Central memory CD8-positive, alpha-beta T cell (primary cell): ENCODE results near the gene HOXC11.

ENCODE experiments used
- ATAC-seq: fragments of 150-1000 bp; cut with Tn5 transposase; replicated peaks from 2 replicates; pipeline ENCODE4 v1.10.0; 2022; ENCODE audit warnings: mild to moderate bottlenecking, moderate FRiP score, moderate number of reproducible peaks; ENCODE audit not compliant: poor library complexity, severe bottlenecking; ENCODE audit errors: extremely low read depth
- DNase-seq, 2 donors: peaks; one replicate each; pipeline ENCODE4 v3.0.0; 2021; ENCODE audit warnings: low spot score in 2 of 2
- H3K27ac Mint-ChIP-seq: one replicate; pipeline ENCODE4 v1.8.0; 2022; ENCODE audit warnings: low read depth, mild to moderate bottlenecking, moderate library complexity, mixed read lengths
- H3K27me3 Mint-ChIP-seq: one replicate; pipeline ENCODE4 v1.8.0; 2022; ENCODE audit warnings: mixed read lengths
- H3K36me3 Mint-ChIP-seq: one replicate; pipeline ENCODE4 v1.8.0; 2022; ENCODE audit warnings: mild to moderate bottlenecking, moderate library complexity, mixed read lengths; ENCODE audit not compliant: insufficient read depth
- H3K4me1 Mint-ChIP-seq: one replicate; pipeline ENCODE4 v1.8.0; 2022; ENCODE audit warnings: mixed read lengths
- H3K4me3 Mint-ChIP-seq: one replicate; pipeline ENCODE4 v1.8.0; 2022; ENCODE audit warnings: mild to moderate bottlenecking, moderate library complexity, mixed read lengths
- H3K9me3 Mint-ChIP-seq: one replicate; pipeline ENCODE4 v1.8.0; 2022; ENCODE audit warnings: mixed read lengths

The HOXC11 gene

GRCh38 chr12:54005531-54005852 lies 32.6 kb downstream of the HOXC11 start:
- Mint-ChIP-seq H3K4me3 (no peak overlapping the region), H3K36me3 (peaks cover 25% of the 10 kb centered on the region), H3K27me3 (peaks cover 100% of the 10 kb centered on the region), H3K4me1 (peaks cover 32% of the 10 kb centered on the region), H3K27ac (no peak overlapping the region), H3K9me3 (no peaks in the 10 kb centered on the region)
- ATAC-seq (no peak), DNase-seq (no peak)

- H3K27ac Mint-ChIP-seq = peak overlapping the region; percentile 32
- peaks cover 100% of the 10 kb centered on the region for H3K27me3 Mint-ChIP-seq
- ATAC-seq (peak; percentile 70), DNase-seq (peak; percentile 76 to 92)
- no peaks in the 10 kb centered on the region for H3K9me3 Mint-ChIP-seq
- peaks cover 25% of the 10 kb centered on the region for H3K36me3 Mint-ChIP-seq
- peaks cover 35% of the 10 kb centered on the region for H3K4me1 Mint-ChIP-seq
- peak overlapping the region; percentile 77 for H3K4me3 Mint-ChIP-seq
Observed at GRCh38 chr12:54005853-54006558, 33.1 kb downstream of the HOXC11 start.

GRCh38 chr12:54006559-54007220 lies 33.8 kb downstream of the HOXC11 start:
- H3K27ac Mint-ChIP-seq = peak overlapping the region; percentile 32

GRCh38 chr12:54007538-54008259 lies 34.8 kb downstream of the HOXC11 start:
- peak overlapping the region; percentile 68 for H3K4me3 Mint-ChIP-seq
- no peak for DNase-seq
- H3K9me3 Mint-ChIP-seq = no peaks in the 10 kb centered on the region
- peaks cover 100% of the 10 kb centered on the region for H3K27me3 Mint-ChIP-seq
- no peak overlapping the region for H3K27ac Mint-ChIP-seq
- peaks cover 40% of the 10 kb centered on the region for H3K4me1 Mint-ChIP-seq
- ATAC-seq = no peak
- H3K36me3 Mint-ChIP-seq = peaks cover 20% of the 10 kb centered on the region

More at GRCh38 chr12:54006559-54007220, 33.8 kb downstream of the HOXC11 start:
- DNase-seq (no peak), ATAC-seq (no peak)
- H3K36me3 Mint-ChIP-seq = peaks cover 20% of the 10 kb centered on the region
- peaks cover 42% of the 10 kb centered on the region for H3K4me1 Mint-ChIP-seq
- no peaks in the 10 kb centered on the region for H3K9me3 Mint-ChIP-seq
- peaks cover 100% of the 10 kb centered on the region for H3K27me3 Mint-ChIP-seq
- H3K4me3 Mint-ChIP-seq = peak overlapping the region; percentile 77

- Mint-ChIP-seq H3K36me3 (peaks cover 20% of the 10 kb centered on the region), H3K27ac (no peak overlapping the region), H3K9me3 (no peaks in the 10 kb centered on the region), H3K4me1 (peaks cover 40% of the 10 kb centered on the region), H3K4me3 (peak overlapping the region; percentile 68), H3K27me3 (peaks cover 100% of the 10 kb centered on the region)
- ATAC-seq (no peak), DNase-seq (no peak)
Observed at GRCh38 chr12:54008260-54008552, 35.3 kb downstream of the HOXC11 start.

- Mint-ChIP-seq H3K4me1 (peaks cover 40% of the 10 kb centered on the region), H3K36me3 (peaks cover 24% of the 10 kb centered on the region), H3K27ac (peak overlapping the region; percentile 87), H3K27me3 (peaks cover 100% of the 10 kb centered on the region), H3K4me3 (peak overlapping the region; percentile 68), H3K9me3 (no peaks in the 10 kb centered on the region)
- DNase-seq (no peak), ATAC-seq (peak; percentile 33)
Observed at GRCh38 chr12:54009171-54010052, 36.5 kb downstream of the HOXC11 start.

- Mint-ChIP-seq H3K27me3 (peaks cover 100% of the 10 kb centered on the region), H3K4me3 (peak overlapping the region; percentile 68), H3K36me3 (peaks cover 27% of the 10 kb centered on the region), H3K4me1 (peaks cover 46% of the 10 kb centered on the region), H3K27ac (no peak overlapping the region), H3K9me3 (no peaks in the 10 kb centered on the region)
- ATAC-seq (no peak), DNase-seq (no peak)
Observed at GRCh38 chr12:54010053-54010971, 37.4 kb downstream of the HOXC11 start.

GRCh38 chr12:54010972-54011664 lies 38.2 kb downstream of the HOXC11 start:
- ATAC-seq = no peak
- Mint-ChIP-seq H3K36me3 (peaks cover 22% of the 10 kb centered on the region), H3K27ac (no peak overlapping the region)

GRCh38 chr12:54011665-54012532 lies 39.0 kb downstream of the HOXC11 start:
- H3K4me1 Mint-ChIP-seq = peaks cover 36% of the 10 kb centered on the region
- ATAC-seq (no peak), DNase-seq (no peak)
- H3K4me3 Mint-ChIP-seq = no peak overlapping the region
- peaks cover 88% of the 10 kb centered on the region for H3K27me3 Mint-ChIP-seq
- H3K27ac Mint-ChIP-seq = no peak overlapping the region
- peaks cover 19% of the 10 kb centered on the region for H3K36me3 Mint-ChIP-seq
- H3K9me3 Mint-ChIP-seq = no peaks in the 10 kb centered on the region

More at GRCh38 chr12:54010972-54011664, 38.2 kb downstream of the HOXC11 start:
- peaks cover 95% of the 10 kb centered on the region for H3K27me3 Mint-ChIP-seq
- peak overlapping the region; percentile 4 for H3K4me3 Mint-ChIP-seq
- H3K4me1 Mint-ChIP-seq = peaks cover 40% of the 10 kb centered on the region
- H3K9me3 Mint-ChIP-seq = no peaks in the 10 kb centered on the region
- DNase-seq = no peak

- no peak for ATAC-seq
- no peak for DNase-seq
- Mint-ChIP-seq H3K27me3 (peaks cover 78% of the 10 kb centered on the region), H3K27ac (no peak overlapping the region), H3K4me3 (no peak overlapping the region), H3K9me3 (no peaks in the 10 kb centered on the region), H3K36me3 (peaks cover 22% of the 10 kb centered on the region), H3K4me1 (peaks cover 45% of the 10 kb centered on the region)
Observed at GRCh38 chr12:54012631-54013409, 39.9 kb downstream of the HOXC11 start.
